Chondrocyte (in vitro differentiated cells): Measurements from ENCODE around the gene OLFM2. TPM values are rescaled to one million over a fixed set of nuclear protein-coding genes. Genes with fewer than 3 reads are reported as not detected.

Source experiments
- DNase-seq: peaks from one replicate; pipeline ENCODE4 v3.0.0; 2021; ENCODE audit warnings: mixed read lengths, low spot score
- H3K27ac Mint-ChIP-seq: one replicate; pipeline ENCODE4 v1.8.0; 2021; ENCODE audit warnings: mild to moderate bottlenecking, moderate library complexity, mixed read lengths; ENCODE audit not compliant: unreplicated experiment
- H3K27me3 Mint-ChIP-seq: 2 replicates; pipeline ENCODE4 v1.8.0; 2021; ENCODE audit warnings: low read depth, mixed read lengths
- H3K36me3 Mint-ChIP-seq: 2 replicates; pipeline ENCODE4 v1.8.0; 2021; ENCODE audit warnings: low read depth, mixed read lengths
- H3K4me1 Mint-ChIP-seq: 2 replicates; pipeline ENCODE4 v1.8.0; 2021; ENCODE audit warnings: low read depth, mild to moderate bottlenecking, mixed read lengths
- H3K4me3 Mint-ChIP-seq: one replicate; pipeline ENCODE4 v1.8.0; 2021; ENCODE audit warnings: mild to moderate bottlenecking, moderate library complexity, mixed read lengths; ENCODE audit not compliant: unreplicated experiment
- H3K9me3 Mint-ChIP-seq: 2 replicates; pipeline ENCODE4 v1.8.0; 2021; ENCODE audit warnings: low read depth, mixed read lengths
- long read RNA-seq: library from polyadenylated mRNA; stranded (forward); transcript quantifications from one replicate; pipeline ENCODE4 v2.0.0, GENCODE V29; 2021
- total RNA-seq: library from RNA; stranded (reverse); gene quantifications from 3 replicates; pipeline ENCODE4 v1.2.1, GENCODE V29; 2021
- TF ChIP-seq, protein P1 (sequence below): fragments of 200-600 bp; sonication (generic); IDR thresholded peaks from 2 replicates; pipeline ENCODE4 v1.5.0; 2021; ENCODE audit warnings: antibody characterized with exemption, mild to moderate bottlenecking, moderate library complexity

The OLFM2 gene
- 51.0 to 68.8 TPM (median 67.9 TPM) in 3 replicates for total RNA-seq
- long read RNA-seq, transcript OLFM2-201 (6 exons, 2,019 nt), result major isoform, 83 of 133 reads
- long read RNA-seq, transcript OLFM2-205 (6 exons, 1,226 nt), result minor isoform, 30 of 133 reads
- long read RNA-seq, partial matches to known transcripts, result 3 of 133 reads
- long read RNA-seq, other reads (novel, unspliced or antisense), result 17 of 133 reads

GRCh38 chr19:9936326-9937000, at the start of gene OLFM2:
OLFM2 (minus strand) TSS chr19:9936515; CDS start chr19:9936366, 149 bp downstream.
- DNase-seq, result no peak
- H3K27ac Mint-ChIP-seq, result peak within 1 kb of the TSS; percentile 53
- peaks cover 28% of the 10 kb centered on the region for H3K4me1 Mint-ChIP-seq
- no peaks in the 10 kb centered on the region for H3K36me3 Mint-ChIP-seq
- peaks cover 8% of the 10 kb centered on the region for H3K9me3 Mint-ChIP-seq
- peak within 1 kb of the TSS; percentile 92 for H3K4me3 Mint-ChIP-seq
- H3K27me3 Mint-ChIP-seq, result peaks cover 8% of the 10 kb centered on the region
- TF ChIP-seq, protein P1, sequence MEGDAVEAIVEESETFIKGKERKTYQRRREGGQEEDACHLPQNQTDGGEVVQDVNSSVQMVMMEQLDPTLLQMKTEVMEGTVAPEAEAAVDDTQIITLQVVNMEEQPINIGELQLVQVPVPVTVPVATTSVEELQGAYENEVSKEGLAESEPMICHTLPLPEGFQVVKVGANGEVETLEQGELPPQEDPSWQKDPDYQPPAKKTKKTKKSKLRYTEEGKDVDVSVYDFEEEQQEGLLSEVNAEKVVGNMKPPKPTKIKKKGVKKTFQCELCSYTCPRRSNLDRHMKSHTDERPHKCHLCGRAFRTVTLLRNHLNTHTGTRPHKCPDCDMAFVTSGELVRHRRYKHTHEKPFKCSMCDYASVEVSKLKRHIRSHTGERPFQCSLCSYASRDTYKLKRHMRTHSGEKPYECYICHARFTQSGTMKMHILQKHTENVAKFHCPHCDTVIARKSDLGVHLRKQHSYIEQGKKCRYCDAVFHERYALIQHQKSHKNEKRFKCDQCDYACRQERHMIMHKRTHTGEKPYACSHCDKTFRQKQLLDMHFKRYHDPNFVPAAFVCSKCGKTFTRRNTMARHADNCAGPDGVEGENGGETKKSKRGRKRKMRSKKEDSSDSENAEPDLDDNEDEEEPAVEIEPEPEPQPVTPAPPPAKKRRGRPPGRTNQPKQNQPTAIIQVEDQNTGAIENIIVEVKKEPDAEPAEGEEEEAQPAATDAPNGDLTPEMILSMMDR, result no peak

DNA sequence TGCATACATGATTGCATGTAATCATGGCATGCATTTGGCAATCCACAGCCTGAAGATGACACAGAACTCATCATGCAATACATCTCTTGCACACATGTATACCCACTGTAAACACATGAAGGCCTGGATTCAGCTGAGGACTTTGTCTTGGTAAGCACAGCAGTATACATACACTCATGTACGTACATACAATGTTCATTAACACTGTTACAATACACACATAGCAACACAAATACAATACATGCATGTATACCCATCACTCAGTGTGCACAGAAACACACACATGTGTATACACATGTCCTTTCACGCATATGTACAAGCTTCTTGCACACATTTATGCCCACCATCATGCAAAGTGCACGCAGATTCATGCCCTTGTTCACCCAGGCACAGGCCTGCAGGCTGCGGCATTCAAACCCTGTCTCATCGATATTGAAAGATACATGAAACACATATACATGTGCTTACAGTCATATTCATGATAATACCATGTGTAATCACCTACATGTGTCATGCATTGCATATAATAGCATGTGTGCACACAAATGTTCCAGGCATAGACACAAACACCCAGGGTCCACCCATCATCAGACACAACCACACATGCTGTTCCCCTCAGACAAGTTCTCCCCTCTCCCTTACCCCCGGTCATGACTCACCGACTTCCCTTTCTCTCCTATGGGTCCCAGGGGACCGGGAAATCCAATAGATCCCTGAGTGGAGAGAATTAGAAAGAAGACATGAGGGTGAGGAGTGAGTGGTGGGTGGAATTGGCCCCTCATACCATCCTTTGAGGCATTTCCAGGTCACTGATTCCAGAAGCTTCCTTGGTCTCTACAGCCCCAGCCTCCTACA, 45.3 kb upstream of the OLFM2 start:
- H3K27me3 Mint-ChIP-seq, result no peaks in the 10 kb centered on the region

DNA sequence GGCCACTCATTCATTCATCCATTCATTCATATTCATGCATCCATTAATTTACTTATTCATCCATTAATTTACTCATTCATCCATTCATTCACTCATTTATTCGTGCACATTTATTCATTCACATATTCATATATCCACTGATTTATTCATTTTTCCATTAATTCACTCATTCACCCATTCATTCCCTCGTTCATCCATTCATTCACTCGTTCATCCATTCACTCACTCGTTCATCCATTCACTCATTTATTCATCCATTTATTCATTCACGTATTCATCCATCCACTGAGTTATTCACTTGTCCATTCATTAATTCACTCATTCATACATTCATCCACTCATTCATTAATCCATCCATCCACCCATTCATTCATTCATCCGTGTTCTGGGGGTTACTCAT, 35.8 kb upstream of the OLFM2 start:
- Mint-ChIP-seq H3K27ac (no peak overlapping the region), H3K4me3 (no peak overlapping the region), H3K4me1 (no peaks in the 10 kb centered on the region), H3K9me3 (no peaks in the 10 kb centered on the region), H3K27me3 (no peaks in the 10 kb centered on the region), H3K36me3 (peaks cover 35% of the 10 kb centered on the region)
- DNase-seq, result no peak
- TF ChIP-seq, protein P1, result no peak

More for the DNA sequence above, 45.3 kb upstream of the OLFM2 start:
- TF ChIP-seq, protein P1, result no peak
- Mint-ChIP-seq H3K4me1 (peaks cover 11% of the 10 kb centered on the region), H3K27ac (no peak overlapping the region), H3K9me3 (no peaks in the 10 kb centered on the region), H3K36me3 (peaks cover 19% of the 10 kb centered on the region), H3K4me3 (no peak overlapping the region)
- no peak for DNase-seq

DNA sequence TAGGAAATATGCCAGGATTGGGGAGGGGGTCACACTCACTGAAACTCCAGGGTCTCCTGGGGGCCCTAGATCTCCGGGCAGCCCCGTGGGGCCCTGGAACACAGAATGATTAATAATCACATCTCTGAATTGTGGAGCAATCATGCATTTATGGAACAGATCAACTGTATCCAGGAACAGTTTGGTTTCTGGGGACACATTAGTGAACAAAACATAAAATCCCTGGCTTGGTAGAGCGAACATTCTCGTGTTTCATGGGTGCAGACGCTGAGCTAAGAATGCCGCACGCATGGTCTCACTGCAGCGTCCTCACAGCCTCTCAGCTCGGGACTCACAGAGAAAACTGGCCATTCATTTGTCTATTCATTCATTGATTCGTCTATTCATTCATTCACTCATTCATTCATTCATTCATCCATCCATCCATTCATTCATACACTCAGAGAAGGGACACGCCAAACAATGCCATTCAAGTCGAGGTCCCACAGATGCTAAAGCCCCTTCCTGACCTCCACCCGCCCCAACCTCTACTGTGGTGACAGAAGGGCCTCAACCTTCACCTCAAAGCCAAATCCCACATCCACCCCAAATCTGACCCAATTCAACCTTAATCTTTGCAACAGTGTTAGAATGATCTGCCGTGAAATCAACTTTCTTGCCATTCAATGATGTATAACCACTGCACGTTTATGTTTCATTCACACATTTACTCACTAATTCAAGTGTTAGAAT, 35.0 kb upstream of the OLFM2 start:
- no peak for DNase-seq
- Mint-ChIP-seq H3K36me3 (peaks cover 38% of the 10 kb centered on the region), H3K27ac (no peak overlapping the region), H3K4me3 (no peak overlapping the region), H3K27me3 (peaks cover 2% of the 10 kb centered on the region), H3K4me1 (no peaks in the 10 kb centered on the region), H3K9me3 (no peaks in the 10 kb centered on the region)
- TF ChIP-seq, protein P1, result no peak
